ENCODE data around the gene ENOX2. TPM values are rescaled to one million over a fixed set of nuclear protein-coding genes. Genes with fewer than 3 reads are reported as not detected.

ENOX2 gene
- total RNA-seq, 1 donor from 2014 or later, result 25.2 TPM

DNA sequence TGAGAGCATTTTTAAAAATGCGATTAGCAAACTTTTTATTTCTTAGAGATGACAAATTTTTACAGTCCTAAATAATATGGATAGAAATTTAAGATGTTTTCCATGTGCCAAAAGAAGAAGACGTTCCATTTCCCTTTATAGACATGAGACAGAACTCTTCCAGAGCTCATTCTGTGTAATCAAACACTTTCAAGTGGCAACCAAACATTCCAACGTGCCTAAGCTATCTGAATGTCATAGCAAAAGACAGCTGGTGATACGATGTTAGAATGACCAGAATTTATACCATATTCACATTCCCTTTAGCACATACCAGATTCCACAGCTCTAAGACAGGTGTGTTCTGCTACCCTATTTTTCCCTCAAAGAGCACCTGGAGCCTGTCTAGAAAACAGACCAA, 133.2 kb downstream of the ENOX2 start:
- no peak for DNase-seq (ENCODE audit: extremely low spot score, unreplicated experiment)
- Mint-ChIP-seq H3K27me3 (peaks cover 9% of the 10 kb centered on the region), H3K36me3 (no peaks in the 10 kb centered on the region), H3K27ac (no peak overlapping the region), H3K4me1 (ENCODE audit: unreplicated experiment) (peaks cover 23% of the 10 kb centered on the region), H3K9me3 (no peaks in the 10 kb centered on the region), H3K4me3 (no peak overlapping the region)
- TF ChIP-seq, protein P1, sequence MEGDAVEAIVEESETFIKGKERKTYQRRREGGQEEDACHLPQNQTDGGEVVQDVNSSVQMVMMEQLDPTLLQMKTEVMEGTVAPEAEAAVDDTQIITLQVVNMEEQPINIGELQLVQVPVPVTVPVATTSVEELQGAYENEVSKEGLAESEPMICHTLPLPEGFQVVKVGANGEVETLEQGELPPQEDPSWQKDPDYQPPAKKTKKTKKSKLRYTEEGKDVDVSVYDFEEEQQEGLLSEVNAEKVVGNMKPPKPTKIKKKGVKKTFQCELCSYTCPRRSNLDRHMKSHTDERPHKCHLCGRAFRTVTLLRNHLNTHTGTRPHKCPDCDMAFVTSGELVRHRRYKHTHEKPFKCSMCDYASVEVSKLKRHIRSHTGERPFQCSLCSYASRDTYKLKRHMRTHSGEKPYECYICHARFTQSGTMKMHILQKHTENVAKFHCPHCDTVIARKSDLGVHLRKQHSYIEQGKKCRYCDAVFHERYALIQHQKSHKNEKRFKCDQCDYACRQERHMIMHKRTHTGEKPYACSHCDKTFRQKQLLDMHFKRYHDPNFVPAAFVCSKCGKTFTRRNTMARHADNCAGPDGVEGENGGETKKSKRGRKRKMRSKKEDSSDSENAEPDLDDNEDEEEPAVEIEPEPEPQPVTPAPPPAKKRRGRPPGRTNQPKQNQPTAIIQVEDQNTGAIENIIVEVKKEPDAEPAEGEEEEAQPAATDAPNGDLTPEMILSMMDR (conservative IDR thresholded peaks at IDR 0.05), result no peak

DNA sequence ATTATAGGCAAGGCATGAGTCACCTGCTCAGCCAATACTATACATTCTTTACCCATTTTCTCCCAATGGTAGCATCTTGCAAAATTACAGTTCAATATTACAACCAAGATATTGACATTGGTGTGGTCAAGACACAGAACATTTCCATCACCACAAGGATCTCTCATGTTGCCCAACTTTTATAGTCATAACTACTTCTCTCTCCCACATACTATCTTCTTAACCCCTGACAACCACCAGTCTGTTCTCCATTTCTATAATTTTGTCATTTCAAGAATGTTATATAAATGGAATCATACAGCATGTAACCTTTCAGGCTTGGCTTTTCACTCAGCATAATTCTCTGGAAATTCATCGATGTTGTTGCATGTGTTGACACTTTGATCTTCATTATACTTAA, 144.9 kb downstream of the ENOX2 start:
- Mint-ChIP-seq H3K36me3 (no peaks in the 10 kb centered on the region), H3K27ac (no peak overlapping the region), H3K27me3 (no peaks in the 10 kb centered on the region), H3K9me3 (no peaks in the 10 kb centered on the region), H3K4me1 (ENCODE audit: unreplicated experiment) (no peaks in the 10 kb centered on the region), H3K4me3 (no peak overlapping the region)
- no peak for DNase-seq (ENCODE audit: extremely low spot score, unreplicated experiment)
- TF ChIP-seq, protein P1 (conservative IDR thresholded peaks at IDR 0.05), result no peak

DNA sequence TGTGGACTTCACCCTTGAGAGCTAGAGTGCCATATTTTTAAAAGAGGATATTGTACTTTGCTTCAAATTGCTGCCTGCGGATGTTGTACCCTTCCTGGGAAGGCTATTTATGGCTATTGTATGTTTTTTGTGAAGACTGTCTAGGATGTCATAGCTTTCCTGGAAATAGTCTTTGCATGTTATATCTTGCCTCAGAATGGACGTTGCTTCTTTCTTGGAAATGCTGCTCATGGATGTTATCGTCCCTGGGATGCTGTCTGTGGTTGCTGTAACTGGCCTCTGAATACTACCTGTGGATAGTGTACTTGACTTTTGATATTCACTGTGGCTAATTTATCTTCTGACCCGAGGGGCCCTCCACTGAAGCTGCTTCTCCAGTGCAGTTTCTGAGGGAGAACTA, 146.8 kb downstream of the ENOX2 start:
- H3K4me1 Mint-ChIP-seq (ENCODE audit: unreplicated experiment), result no peaks in the 10 kb centered on the region
- no peak for DNase-seq (ENCODE audit: extremely low spot score, unreplicated experiment)
- TF ChIP-seq, protein P1 (conservative IDR thresholded peaks at IDR 0.05), result no peak
- H3K36me3 Mint-ChIP-seq, result no peaks in the 10 kb centered on the region
- no peak overlapping the region for H3K27ac Mint-ChIP-seq
- no peak overlapping the region for H3K4me3 Mint-ChIP-seq
- no peaks in the 10 kb centered on the region for H3K27me3 Mint-ChIP-seq
- no peaks in the 10 kb centered on the region for H3K9me3 Mint-ChIP-seq

DNA sequence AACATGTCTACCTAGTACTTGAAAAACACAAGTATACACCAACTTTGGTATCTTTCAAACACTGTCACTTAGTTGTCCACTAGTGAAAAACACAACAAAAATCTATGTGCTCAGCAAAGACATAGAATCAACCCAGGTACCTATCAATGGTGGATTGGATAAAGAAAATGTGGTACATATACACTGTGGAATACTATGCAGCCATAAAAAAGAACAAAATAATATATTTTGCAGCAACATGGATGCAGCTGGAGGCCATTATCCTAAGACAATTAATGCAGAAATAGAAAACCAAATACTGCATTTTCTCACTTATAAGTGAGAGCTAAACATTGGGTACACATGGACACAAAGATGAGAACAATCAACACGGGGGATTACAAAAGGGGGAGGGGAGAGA, 148.7 kb downstream of the ENOX2 start:
- Mint-ChIP-seq H3K27me3 (no peaks in the 10 kb centered on the region), H3K27ac (no peak overlapping the region)
- TF ChIP-seq, protein P1 (conservative IDR thresholded peaks at IDR 0.05), result no peak

DNA sequence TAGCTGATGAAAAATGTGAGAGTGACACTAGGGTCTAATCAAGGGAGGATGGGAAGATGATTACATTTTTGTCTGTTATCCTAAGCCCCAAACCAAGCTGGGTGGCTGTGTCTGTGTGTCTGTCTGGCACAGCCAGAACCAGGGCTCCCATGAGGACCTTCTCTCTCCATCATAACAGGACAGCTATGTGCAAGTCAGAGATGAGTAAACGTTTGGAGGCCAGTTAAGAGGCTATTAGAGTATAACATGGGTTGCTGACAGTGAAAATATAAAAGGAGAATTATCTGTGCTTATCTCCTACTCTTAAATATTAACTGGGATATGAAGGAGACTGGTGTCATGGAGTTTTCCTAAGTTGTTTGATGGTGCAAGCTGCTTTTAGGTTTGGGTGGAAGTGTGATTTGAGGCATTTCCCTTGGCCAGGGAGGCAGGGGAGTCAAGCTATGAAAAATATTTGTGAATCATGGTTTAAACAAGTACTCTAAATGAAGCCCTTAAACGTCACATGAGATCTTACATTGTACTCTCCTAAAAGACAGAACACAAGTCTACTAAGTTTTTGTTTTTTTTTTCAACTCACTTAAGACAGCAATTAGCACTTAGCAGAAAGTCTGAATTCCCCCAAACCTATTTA, 156.2 kb downstream of the ENOX2 start:
- Mint-ChIP-seq H3K27ac (no peak overlapping the region), H3K9me3 (no peaks in the 10 kb centered on the region), H3K4me3 (no peak overlapping the region), H3K36me3 (no peaks in the 10 kb centered on the region), H3K27me3 (no peaks in the 10 kb centered on the region), H3K4me1 (ENCODE audit: unreplicated experiment) (no peaks in the 10 kb centered on the region)
- TF ChIP-seq, protein P1 (conservative IDR thresholded peaks at IDR 0.05), result no peak
- DNase-seq (ENCODE audit: extremely low spot score, unreplicated experiment), result no peak

More for the DNA sequence above, 148.7 kb downstream of the ENOX2 start:
- H3K9me3 Mint-ChIP-seq, result no peaks in the 10 kb centered on the region
- H3K4me1 Mint-ChIP-seq (ENCODE audit: unreplicated experiment), result no peaks in the 10 kb centered on the region
- H3K36me3 Mint-ChIP-seq, result no peaks in the 10 kb centered on the region
- no peak overlapping the region for H3K4me3 Mint-ChIP-seq
- DNase-seq (ENCODE audit: extremely low spot score, unreplicated experiment), result no peak

DNA sequence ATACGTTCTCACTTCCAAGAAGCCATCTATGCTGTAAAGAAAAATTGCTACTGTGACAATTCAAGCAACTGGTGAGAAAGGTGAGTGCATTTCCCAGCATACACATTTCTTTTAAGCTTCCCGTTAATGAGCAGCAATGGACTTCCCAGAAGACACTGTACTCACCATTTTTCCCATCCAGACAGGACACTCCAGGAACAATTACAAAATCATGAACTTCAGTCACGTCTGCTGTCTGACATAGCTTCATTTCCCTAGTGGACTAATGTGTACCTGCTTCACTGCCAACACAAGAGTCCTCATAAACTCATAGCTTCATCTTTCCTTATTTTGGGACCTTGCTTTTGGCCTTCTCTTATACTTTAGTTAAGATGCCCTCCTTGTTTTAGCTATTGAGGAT, 156.9 kb downstream of the ENOX2 start:
- no peak for DNase-seq (ENCODE audit: extremely low spot score, unreplicated experiment)
- no peaks in the 10 kb centered on the region for H3K36me3 Mint-ChIP-seq
- no peak overlapping the region for H3K4me3 Mint-ChIP-seq
- H3K27me3 Mint-ChIP-seq, result no peaks in the 10 kb centered on the region
- H3K9me3 Mint-ChIP-seq, result no peaks in the 10 kb centered on the region
- peaks cover 6% of the 10 kb centered on the region for H3K4me1 Mint-ChIP-seq (ENCODE audit: unreplicated experiment)
- TF ChIP-seq, protein P1 (conservative IDR thresholded peaks at IDR 0.05), result no peak
- H3K27ac Mint-ChIP-seq, result no peak overlapping the region

All from type B pancreatic cell (in vitro differentiated cells).